GM19238 (cell line): ENCODE results near the gene SOX8.
"Not testable (repeated sequence)": the region's sequence is repeated elsewhere in the genome, so short reads cannot be mapped to it uniquely, and the experiment has no call there.

Source experiments
- DNase-seq: peaks from one replicate; pipeline ENCODE4 v3.0.0; 2011; ENCODE audit warnings: low spot score; ENCODE audit not compliant: insufficient read length

The SOX8 gene

DNA sequence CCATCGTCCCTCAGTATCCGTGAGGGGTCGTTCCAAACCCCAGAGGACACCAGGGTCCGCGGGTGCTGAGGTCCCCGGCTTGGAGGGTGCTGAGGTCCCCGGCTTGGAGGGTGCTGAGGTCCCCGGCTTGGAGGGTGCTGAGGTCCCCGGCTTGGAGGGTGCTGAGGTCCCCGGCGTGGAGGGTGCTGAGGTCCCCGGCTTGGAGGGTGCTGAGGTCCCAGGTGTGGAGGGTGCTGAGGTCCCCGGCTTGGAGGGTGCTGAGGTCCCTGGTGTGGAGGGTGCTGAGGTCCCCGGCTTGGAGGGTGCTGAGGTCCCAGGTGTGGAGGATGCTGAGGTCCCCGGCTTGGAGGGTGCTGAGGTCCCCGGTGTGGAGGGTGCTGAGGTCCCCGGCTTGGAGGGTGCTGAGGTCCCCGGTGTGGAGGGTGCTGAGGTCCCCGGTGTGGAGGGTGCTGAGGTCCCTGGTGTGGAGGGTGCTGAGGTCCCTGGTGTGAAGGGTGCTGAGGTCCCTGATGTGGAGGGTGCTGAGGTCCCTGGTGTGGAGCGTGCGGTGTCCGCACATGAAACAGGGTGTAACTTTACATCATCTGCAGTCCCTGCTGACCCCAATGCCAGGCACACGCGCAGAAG lies 43.7 kb downstream of the SOX8 start:
- not testable (repeated sequence) for DNase-seq

DNA sequence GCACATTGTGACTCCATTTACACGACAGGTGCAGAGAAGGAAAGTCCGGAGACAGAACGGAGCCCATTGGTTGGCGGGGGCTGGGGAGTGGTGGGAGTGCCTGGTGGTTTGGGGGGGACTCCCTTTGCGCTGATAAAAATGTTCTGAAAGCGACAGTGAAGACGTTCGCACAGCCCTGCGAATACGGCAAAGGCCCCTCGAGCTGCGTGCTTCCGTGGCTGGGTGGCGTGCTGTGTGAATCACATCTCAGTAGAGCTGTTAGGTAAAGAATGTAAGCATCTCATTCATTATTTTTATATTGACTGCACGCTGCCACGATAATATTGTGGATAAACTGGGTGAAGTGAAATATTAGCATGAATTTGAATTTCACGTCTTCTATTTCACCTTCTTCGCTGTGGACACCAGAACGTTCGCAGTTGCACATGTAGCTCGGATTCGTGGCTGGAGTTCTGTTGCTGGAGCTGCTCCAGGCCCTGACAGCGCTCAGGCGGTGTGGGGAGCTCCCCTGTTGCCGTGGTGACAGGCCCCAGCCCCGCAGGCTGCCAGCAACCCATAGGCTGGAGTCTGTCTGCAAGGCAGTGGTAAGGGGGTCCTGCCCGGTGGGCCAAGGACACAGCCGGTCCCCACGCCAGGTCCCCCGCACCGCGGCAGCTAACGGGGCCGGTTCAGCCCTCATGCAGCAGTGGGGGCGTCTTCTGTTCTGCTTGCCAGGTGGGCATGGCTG lies 44.6 kb downstream of the SOX8 start:
- DNase-seq, result no peak

DNA sequence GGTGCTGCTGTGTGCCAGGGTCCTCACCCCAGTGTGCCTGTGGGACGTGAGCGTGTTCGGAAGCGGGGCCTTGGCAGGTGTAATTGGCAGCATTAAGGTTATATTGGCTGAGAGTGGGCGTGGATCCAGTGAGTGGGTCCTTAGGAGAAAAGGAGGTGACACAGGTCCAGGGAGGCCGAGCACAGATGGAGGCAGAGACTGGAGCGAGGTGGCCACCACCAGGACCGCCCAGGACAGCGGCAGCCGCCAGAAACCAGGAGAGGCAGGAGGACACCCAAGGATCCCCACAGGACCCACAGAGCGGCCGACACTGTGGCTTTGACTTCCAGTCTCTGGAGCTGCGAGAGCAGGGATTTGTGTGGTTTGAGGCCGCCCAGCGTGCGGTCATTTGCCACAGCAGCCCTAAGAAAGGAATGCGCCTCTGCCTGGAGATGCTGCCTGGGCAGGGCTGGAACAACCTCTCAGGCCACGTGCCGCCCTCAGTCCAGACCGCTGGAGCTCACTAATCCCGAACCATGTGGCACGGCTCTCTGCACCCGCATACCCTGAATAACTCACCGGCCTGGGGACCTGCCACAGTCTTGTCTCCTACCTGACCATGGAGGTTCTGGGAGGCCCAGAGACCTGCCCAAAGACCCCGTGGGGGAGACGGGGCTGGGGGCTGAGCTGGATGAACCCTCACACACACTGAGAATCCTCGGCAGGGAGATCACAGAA lies 45.4 kb downstream of the SOX8 start:
- DNase-seq, result no peak

DNA sequence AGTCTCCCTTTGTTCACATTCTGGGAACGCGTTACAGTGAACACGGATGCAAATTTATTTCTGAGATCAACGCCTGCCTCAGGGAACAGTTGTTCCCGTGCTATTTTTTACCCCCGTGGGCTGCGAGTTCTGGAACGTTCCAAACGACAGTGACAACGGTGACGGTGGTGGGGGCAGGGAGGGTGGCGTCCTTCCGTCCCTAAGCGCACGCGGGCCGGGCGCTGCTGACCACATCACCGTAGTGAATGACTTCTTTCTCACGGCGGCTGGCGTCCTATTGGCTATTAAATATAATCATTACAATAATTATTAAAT lies 45.9 kb downstream of the SOX8 start:
- no peak for DNase-seq

DNA sequence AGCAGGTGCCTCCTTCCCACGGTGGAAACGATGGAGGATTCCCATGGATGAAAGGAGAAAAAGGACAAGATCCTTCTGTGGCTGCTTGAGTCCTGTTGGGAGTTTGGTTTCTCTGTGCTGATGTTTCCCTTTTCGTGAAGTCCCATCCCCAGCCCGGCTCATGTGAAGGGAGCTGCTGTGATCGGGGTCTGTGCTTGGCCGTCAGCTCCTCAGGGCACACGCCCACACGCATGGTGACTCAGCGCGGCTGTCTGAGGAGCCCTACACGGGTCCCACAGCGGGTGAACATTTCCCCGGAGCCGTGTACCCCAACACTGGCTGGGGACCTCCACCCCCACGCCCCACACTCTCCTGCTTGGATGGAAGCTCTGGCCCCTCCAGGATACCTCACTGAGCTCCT lies 46.5 kb downstream of the SOX8 start:
- DNase-seq, result no peak

DNA sequence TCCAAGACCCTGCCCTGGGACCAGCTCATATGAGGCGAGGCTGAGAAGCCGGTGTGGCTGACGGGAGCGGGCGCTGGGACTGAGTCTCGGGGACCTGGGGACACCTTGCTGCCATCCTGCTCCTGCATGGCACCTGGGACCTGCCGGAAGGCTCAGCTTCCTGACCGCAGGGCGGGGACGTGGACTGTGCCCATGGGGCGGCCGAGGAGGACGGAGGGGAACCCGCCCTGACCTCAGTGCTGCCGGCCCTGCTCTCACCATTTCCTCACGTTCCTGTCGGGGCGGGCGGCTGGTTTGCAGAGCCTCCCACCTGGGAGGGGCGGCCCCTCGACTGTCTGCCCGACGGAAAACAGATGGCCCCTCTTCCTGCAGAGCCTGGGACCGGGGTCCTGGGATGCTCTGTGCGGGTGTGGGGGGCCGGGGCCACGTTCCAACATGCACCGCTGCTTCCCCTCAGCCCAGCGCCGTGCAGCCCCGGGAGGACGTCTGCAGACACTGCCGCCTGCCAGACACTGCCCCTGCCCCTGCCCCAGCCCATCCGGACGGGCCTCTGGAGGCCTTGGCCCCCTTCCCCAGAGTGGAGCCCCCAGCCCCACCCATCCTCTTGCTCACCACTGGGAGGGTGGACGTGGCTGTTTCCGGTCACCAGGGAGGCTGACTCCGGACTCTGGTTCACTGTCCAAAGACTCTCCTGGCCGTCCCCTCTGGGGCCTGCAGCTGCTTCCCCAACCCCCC lies 47.1 kb downstream of the SOX8 start:
- no peak for DNase-seq

DNA sequence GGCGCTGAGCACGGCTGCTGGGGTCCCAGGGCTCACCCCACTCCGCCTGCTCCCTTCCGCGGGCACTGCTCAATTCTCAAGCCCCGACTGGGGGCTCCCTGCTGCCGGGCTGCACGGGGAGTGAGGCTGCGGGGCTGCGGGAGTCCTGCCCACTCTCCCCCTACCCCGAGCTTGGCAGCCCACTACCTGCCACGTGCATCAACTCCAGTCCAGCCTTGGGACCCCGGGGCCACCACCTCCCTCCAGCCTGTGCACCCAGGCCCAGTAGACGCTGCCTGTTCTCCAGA lies 47.6 kb downstream of the SOX8 start:
- DNase-seq, result no peak

DNA sequence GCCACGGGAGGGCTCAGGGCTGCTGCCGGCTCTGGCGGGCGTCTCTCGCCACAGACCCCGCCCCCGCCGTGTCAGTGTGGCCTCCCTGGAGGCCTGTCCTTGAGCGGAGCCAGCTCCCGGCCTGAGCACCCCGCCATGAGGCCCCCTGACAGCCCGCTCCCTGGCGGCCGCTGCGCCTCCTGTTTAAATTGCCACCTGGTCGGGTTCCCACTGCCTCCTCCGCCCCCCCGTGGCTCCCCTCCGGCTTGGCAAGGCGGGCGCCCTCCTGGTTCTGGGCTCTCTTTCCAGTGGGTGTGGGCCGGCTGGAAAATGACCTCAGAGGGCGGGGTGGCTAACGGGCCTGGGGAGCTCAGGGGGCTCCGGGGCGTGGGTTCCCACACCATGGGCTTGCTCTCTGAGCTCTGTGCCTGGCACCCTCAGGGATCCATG lies 48.9 kb downstream of the SOX8 start:
- no peak for DNase-seq

DNA sequence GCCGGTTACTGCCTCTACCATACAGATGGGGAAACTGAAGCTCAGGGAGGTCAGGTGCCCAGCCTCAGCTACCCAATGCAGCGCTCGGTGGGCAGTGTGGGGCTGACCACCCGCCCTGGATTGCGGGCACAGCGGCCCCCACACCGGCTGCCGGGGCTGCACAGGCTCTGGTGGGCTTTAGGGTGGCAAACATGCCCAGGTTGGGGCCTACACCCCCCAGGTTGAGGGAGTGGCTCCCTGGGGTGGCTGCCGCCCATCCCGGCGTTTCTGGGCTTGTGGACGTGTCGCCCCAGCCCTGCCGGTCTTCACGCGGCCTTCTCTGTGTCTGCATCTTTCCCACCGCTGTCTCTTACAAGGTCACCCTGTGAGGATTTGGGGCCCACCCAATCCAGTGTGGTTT lies 50.1 kb downstream of the SOX8 start:
- DNase-seq, result no peak

DNA sequence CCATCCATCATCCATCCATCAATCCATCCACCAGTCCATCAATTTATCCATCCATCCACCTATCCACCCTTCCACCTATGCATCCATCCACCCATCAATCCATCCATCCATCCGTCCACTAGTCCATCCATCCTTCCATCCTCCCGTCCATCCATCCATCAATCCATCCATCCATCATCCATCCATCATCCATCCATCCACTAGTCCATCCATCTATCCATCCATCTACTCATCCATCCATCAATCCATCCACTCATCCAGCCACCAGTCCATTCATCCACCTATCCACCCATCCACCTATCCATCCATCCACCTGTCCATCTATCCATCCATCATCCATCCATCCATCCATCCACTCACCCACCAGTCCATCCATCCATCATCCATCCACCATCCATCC lies 51.0 kb downstream of the SOX8 start:
- no peak for DNase-seq

DNA sequence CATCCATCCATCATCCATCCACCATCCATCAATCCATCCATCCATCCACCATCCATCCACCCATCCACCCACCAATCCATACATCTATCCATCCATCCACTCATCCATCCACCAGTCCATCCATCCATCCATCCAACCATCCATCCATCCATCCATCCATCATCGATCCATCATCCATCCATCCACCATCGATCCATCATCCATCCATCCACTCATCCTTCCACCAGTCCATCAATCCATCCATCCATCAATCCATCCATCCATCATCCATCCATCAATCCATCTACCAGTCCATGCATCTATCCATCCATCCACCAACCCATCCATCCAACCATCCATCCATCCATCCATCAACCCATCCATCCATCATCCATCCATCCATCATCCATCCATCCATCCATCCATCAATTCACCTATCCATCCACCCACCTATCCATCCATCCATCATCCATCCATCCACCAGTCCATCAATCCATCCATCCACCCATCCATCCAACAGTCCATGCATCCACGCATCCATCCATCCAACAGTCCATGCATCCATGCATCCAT lies 51.6 kb downstream of the SOX8 start:
- no peak for DNase-seq

DNA sequence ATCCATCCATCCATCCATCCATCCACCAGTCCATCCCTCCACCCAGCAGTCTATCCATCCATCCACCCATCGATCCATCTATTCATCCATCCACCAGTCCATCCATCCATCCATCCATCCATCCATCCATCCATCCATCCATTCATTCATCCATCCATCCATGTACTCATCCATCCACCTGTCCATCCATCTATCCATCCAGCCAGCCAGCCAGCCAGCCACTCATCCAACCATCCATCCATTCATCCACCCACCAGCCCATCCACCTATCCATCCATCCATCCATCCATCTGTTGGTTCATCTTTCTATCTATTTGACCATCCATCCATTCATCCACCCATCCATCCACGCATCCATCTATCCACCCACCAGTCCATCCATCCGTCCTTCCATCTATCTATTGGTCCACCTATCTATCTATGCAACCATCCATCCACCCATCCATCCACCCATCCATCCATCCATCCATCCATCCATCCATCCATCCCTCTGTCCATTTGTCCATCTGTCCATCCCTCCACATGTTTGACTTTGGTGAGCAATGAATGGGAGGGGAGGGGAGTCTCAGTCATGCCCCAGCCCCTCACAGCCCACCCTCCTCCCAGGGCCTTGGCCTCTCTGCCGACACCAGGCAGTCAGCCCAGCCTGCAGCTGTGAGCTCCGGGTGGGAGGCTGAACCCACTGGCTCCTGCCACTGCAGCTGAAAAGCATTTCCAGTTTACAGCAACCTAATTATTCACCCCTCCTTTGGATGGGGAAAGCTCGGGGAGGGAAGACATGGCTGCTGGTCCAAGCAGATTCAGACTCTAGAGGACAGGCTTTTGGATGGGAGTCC lies 52.9 kb downstream of the SOX8 start:
- no peak for DNase-seq

DNA sequence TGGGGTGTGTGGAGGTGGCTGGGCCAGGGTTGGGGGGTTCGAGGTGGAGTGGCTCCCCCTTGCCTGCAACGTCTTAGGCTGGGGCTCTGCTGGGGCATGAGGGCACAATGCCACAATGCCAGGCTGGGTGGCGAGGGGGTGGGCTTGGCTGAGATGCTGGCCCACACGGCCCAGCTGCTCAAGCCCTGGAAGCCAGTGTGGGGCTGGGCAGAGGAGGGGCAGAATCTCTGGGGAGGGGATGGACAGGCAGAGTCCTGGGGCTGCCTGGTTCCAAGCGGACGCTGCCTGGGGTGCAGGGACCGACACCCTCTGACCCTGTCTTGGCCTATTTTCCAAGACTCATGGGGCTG lies 53.5 kb downstream of the SOX8 start:
- DNase-seq, result no peak

DNA sequence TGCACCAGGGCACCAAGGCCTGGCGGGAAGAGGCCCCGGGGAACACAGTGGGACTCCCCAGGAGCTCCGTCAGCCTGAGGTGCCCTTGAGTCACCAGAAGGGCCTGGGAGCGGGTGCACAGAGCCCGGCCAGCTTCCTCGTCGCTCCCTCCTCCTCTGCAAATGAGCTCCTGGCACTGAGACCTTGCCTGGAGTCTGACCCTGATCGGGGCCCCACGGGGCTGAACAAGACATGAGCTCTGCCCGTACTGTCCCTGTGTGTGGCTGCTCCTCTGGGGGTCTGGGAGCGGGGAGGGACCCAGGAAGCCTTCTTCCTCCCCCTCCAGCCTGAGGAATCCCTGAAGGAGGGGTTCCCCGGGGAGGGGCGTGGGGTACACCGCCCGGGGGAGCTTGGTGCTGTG lies 54.6 kb downstream of the SOX8 start:
- DNase-seq, result no peak
